8988T (cell line): Measurements from ENCODE around the gene CSRNP3.

Experiments used
- DNase-seq: peaks from one replicate; pipeline ENCODE4 v3.0.0; 2011

The CSRNP3 gene

GRCh38 chr2:165471349-165471950, 2.0 kb downstream of the CSRNP3 start:
- DNase-seq, result no peak

GRCh38 chr2:165472922-165473321, 3.4 kb downstream of the CSRNP3 start:
- no peak for DNase-seq

- DNase-seq, result no peak
Measured at GRCh38 chr2:165474619-165475276, 5.2 kb downstream of the CSRNP3 start.

DNA sequence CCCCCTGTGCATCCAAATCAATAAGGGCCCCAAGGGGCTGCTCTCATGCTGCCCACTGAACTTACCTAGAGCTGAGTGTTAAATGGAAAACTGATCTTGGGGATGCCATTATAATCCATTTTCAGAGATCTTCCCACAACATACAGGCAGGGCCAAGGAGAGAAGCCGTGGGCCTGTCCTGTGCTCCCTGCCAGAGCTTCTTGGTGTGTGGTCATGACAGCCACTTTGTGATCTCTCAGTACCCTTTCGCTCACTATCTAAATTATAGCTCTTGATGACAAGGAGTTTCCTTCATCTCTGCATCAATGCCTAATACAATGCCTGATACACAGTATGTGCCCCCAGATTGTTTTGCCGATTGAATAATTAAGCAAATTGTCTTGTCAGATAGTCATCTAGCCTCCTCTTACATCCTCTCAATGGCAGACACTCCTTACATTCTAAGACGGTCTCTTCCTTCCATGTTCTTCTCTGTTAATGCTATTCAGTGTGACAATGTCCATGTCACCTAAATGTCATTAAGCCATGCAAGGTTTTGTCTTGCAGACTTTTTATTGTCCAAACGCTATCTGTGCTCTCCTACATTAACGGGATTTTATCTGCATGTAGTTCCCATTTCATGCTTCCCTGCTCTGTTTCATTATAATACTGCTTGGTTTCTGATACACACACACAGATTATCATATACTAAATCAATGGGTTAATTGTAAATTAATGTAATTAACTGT, 5.9 kb downstream of the CSRNP3 start:
- no peak for DNase-seq

- DNase-seq, result no peak
Measured at GRCh38 chr2:165479856-165480255, 10.4 kb downstream of the CSRNP3 start.

GRCh38 chr2:165494573-165494972, 25.1 kb downstream of the CSRNP3 start:
- no peak for DNase-seq

DNA sequence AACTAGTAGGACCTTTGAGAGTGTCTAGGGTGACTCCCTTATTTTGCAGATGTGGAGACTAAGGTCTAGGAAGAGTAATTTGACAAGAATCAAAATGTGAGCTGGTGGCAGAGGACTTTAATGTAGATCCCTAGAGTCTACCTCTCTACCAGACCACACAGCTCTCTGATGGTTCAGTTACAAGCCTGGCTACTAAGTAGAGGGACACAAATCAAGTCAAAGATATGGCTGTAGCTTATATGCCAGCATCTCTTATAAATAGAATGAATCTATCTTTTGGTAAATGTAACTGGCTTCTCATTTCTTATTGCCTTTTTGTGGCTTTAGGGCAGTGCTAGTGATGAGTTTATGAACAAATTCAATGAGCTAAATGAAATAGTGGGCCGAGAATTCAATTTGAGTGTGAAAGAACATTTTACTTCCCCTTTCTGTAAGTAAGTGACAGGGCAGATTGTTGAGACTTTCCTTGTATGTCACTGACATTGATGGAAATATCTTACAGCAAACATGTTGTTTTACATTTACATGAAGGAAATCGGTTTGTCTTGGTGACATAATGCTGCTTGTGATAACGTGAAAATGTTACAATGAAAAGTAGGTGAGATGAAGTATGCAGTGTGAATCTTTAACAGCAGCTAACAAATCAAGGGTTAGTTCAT, 28.3 kb downstream of the CSRNP3 start:
- no peak for DNase-seq

GRCh38 chr2:165499131-165499530, 29.6 kb downstream of the CSRNP3 start:
- DNase-seq, result no peak

GRCh38 chr2:165500001-165500400, 30.5 kb downstream of the CSRNP3 start:
- DNase-seq, result no peak

DNA sequence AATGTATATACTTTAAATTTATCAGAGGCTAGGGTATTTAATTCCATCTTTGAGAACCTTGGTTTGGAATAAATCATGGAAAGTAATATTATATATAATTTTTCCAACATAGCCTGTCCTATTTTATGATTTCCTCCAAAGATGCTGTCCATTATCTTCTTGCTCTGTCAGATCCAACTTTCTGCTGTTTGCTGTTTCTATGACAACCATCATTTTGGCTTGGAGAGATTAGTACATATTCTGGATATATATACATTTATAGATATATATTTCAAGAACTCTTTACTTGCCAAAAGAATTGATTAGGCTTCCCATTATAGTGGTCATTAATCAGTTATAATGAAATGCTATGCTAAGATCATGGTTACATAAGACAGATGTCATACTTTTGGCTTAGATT, 31.3 kb downstream of the CSRNP3 start:
- DNase-seq, result no peak

DNA sequence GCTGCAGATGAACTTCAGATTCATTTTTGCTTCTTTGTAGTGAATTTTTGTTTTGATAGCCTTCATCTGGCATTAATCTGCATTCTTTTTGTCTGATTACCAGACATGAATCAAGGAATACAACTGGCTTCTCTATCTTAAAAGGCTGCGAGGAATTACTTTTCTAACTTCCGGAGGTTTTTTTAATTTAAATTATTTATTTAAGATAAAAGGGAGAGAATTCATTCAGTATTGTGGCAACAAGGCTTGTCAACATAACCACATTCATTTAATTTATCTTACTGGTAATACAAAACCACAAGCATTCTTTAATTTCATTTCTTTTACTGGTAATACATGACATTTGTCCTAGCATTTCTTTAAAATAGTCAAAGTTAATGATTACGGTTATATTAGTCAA, 36.0 kb downstream of the CSRNP3 start:
- DNase-seq, result no peak

- DNase-seq, result no peak
Measured at GRCh38 chr2:165508927-165509326, 39.4 kb downstream of the CSRNP3 start.

DNA sequence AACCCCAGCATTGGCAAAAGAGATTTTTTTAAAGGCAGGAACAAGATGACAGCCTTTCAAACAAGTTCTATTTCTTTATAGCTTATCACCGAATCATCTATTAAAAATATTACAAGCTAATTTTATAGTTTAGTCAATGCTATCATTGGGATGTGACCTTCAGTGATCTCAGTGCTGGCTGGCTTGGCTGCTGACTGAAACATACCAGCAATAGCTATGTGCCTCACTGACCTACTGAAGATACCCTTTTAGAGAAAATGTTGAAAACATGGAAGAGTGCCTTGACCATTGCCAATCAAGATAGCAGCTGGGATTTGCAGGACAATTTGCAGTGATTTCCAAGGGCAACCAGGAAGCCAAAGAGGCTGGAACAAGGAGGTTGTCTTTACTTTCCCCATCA, 44.0 kb downstream of the CSRNP3 start:
- no peak for DNase-seq

DNA sequence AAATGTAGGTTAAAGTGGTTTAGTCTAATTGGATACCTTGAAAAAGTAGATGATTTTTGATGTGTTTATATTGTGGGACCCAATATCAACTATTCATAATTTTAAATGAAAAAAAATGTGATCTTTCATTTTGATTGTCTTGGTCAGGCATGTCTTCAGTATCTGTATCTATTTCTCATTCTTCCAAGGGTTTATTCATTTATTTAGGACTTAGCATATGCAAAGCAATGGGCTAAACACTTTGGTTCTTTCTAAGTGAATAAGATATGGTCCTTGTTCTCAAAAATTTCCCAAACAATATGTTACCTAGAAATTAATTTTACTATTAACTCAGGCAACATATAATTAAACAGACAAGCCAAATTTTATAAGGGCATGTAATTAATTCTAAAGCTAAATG, 49.1 kb downstream of the CSRNP3 start:
- DNase-seq, result no peak

DNA sequence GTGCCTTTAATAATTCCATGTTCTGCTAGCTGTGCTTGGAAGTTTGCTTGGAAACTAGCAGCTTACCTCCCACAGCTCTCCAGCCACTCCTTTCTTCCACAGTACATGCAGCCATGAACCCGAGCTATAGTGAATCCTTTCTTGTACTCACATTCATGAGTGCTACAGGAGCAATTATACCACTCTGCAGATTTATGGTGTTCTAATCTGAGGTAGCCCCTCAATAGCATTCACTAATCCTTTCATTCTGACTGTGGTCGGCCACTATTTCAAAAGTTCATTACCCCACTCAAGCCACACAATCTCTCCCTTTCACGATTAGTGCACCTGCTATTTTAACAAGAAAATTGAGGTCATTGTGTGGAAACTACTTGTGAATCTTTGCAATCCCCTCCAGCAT, 53.2 kb downstream of the CSRNP3 start:
- no peak for DNase-seq

- DNase-seq, result no peak
Measured at GRCh38 chr2:165524720-165525119, 55.2 kb downstream of the CSRNP3 start.

GRCh38 chr2:165528691-165529090, 59.2 kb downstream of the CSRNP3 start:
- DNase-seq, result no peak

DNA sequence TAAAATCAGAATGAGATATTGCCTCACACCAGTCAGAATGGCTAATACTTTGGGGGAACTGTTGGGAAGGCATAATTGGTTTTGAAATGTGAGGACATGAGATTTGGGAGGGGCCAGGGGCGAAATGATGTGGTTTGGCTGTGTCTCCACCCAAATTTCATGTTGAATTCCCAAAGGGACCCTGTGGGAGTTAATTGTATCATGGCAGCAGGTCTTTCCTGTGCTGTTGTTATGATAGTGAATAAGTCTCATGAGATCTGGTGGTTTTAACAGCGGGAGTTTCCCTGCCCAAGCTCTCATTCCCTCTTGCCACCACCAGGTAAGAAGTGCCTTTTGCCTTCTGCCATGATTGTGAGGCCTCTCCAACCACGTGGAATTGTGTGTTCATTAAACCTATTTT, 59.6 kb downstream of the CSRNP3 start:
- no peak for DNase-seq

DNA sequence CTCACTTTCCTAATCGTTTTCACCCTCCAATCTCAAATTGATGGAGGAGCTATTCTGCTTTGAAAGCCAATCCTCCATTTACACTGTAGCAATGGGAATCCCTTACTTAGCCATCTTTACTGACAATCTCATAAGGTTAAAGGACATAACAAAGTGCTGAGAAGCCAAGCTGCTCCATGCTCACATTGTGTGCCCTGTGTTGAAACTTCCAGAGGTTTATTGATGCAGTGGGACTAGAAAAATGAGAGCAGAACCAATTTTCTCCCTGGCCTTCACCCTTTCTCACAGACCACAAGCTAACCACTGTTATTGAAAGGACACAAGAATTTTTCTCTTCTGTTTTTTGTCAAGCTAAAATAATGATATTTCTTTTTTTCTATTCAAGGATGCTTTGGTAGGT, 63.8 kb downstream of the CSRNP3 start:
- no peak for DNase-seq

DNA sequence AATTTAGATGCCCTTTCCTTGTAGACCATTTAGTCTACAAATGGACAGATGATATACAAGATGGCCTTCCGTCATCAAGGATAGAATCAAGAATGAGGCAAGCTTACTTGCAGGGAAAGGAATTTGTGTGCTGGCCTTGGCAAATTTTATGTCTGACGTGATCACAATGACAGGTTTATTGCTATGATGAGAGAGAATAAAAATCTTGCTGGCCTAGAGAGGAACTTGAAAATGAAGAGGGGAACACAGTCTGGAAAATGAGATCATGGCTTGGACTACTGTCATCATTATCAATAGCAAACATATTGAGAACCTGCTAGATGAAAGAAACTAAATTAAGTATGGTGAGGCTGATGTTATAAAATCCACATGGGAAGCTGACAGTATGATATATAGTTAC, 66.0 kb downstream of the CSRNP3 start:
- no peak for DNase-seq

DNA sequence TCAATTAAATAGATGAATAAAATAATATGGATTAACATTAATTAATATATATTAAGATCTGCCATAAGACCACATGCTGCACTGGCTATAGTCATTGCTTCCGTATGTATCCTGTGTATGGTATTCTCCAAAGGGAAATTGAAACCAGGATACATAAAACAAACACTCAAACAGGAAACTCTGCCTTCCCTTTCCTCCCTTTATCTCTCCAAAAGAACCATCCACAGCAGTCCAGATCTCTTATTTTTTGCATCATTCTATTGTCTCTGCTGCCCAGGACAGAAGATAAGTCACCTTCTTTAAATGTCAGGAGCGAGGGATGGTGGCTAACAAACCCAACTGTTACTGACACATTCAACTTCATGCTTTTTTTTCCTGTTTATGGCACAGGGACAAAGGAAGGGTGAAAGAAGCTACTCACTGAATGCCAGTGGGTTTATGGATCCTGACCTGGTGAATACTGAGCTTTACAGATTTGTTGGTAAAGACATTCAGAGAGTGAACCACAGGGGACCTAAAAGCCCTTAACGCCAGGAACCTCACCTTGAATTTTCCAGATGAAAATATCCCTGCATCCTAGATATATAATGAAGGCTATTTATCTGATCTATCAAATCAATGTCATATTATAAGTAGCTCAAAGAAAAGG, 67.5 kb downstream of the CSRNP3 start:
- no peak for DNase-seq

- DNase-seq, result no peak
Measured at GRCh38 chr2:165539985-165540384, 70.5 kb downstream of the CSRNP3 start.

- no peak for DNase-seq
Measured at GRCh38 chr2:165544897-165545296, 75.4 kb downstream of the CSRNP3 start.
